C4-2B (cell line): ENCODE results near the gene ERMARD.

ENCODE experiments used
- CTCF ChIP-seq: fragments of 450-650 bp; conservative IDR thresholded peaks from 2 replicates; pipeline ENCODE4 v1.5.1; 2017; ENCODE audit warnings: mild to moderate bottlenecking
- ZFX ChIP-seq: fragments of 450-650 bp; IDR thresholded peaks from 2 replicates; pipeline ENCODE4 v1.6.1; 2017

- TF ChIP-seq CTCF: no peak
- no peak for TF ChIP-seq ZFX
These were observed 78.4 kb downstream of the ERMARD start for GRCh38 chr6:169829786-169830185.
